Measurements from ENCODE around the gene HOXD3.

HOXD3 gene

DNA sequence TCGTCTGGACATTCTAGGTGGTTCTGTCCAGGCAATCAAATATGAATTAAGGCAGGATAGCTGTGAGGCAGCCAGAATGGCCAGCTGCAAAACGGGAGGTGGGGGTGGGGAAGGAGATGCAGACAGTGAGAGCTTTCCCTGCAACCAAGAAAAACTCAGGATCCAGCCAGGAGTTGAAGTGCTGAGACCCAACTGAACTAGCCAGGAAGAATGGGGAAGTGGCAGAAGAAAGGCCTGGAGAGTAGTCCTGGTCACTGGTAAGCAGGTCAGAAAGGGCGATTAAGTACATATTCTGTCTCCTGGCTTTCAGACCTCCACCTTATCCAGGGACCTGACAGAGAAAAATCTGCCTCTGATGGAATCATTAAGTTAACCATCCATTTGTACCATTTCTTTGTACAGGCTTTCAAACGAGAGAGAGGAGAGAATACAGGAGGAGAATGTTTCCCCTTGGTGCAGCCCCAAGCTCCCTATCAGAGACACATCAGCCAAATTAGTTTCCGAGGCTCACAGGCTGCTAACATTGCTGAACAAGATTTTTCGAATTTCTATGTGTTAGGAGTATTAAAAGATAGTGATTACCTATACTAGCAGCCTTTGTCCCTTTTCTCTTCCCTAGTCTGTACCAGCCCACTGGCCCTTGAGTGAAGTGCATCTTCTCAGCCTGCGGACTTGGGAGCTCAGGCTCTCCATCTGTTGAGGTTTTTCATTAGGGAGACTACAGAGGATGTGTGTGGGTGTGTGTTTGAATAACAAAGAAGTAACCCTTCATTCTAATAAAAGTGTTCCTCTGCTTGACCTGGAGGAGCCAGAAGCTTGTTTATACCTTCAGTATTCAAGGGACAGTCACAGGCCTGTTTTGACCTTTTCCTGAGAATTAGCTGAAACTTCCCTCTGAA, 18.9 kb downstream of the HOXD3 start:
- no peaks in the 10 kb centered on the region for H3K36me3 ChIP-seq (ENCODE audit: insufficient read depth, low read length)
- H3K9ac ChIP-seq (ENCODE audit: low read depth, low read length) = no peak overlapping the region
- H3K4me1 ChIP-seq (ENCODE audit: insufficient read depth, low read length) = no peaks in the 10 kb centered on the region
- no peaks in the 10 kb centered on the region for H3K9me3 ChIP-seq (ENCODE audit: control insufficient read depth, insufficient read depth, low read length)

DNA sequence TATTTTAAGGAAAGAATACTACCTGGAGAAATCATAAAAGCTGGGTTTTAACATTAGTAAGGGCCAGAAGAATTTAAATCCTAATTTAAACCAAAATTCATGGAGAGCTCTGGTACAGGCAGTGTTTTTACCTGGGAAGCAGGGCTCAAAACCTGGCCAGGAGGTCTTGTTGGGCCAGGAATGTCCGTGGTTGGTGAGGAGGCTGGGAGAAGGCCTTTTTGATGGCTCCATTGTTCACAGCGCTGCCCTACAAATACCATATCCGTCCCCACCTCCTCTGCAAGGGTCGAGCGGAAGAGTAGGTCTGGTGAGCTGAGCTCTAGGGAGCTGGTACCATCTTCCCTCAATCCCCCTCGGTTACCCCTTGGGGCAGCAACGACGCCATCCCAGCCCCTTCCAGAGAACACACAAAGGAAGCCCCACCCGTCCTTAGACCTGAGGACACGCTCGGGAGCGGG, 20.5 kb downstream of the HOXD3 start:
- H3K36me3 ChIP-seq (ENCODE audit: insufficient read depth, low read length) = no peaks in the 10 kb centered on the region
- no peaks in the 10 kb centered on the region for H3K4me1 ChIP-seq (ENCODE audit: insufficient read depth, low read length)
- H3K9me3 ChIP-seq (ENCODE audit: control insufficient read depth, insufficient read depth, low read length) = no peaks in the 10 kb centered on the region
- peak overlapping the region; percentile 61; the same call in 1 of the 2 replicates for H3K9ac ChIP-seq (ENCODE audit: low read depth, low read length)

- H3K9me3 ChIP-seq (ENCODE audit: control insufficient read depth, insufficient read depth, low read length) = no peaks in the 10 kb centered on the region
- no peaks in the 10 kb centered on the region for H3K4me1 ChIP-seq (ENCODE audit: insufficient read depth, low read length)
- no peaks in the 10 kb centered on the region for H3K36me3 ChIP-seq (ENCODE audit: insufficient read depth, low read length)
- H3K9ac ChIP-seq (ENCODE audit: low read depth, low read length) = peak overlapping the region; percentile 61; the same call in 1 of the 2 replicates
Measured at GRCh38 chr2:176178038-176178756, 21.1 kb downstream of the HOXD3 start.

GRCh38 chr2:176178757-176179295, 21.7 kb downstream of the HOXD3 start:
- H3K4me1 ChIP-seq (ENCODE audit: insufficient read depth, low read length) = no peaks in the 10 kb centered on the region
- H3K9me3 ChIP-seq (ENCODE audit: control insufficient read depth, insufficient read depth, low read length) = no peaks in the 10 kb centered on the region
- no peak overlapping the region for H3K9ac ChIP-seq (ENCODE audit: low read depth, low read length)
- H3K36me3 ChIP-seq (ENCODE audit: insufficient read depth, low read length) = no peaks in the 10 kb centered on the region

GRCh38 chr2:176181551-176181950, 24.4 kb downstream of the HOXD3 start:
- Histone ChIP-seq H3K36me3 (ENCODE audit: insufficient read depth, low read length) (no peaks in the 10 kb centered on the region), H3K4me1 (ENCODE audit: insufficient read depth, low read length) (no peaks in the 10 kb centered on the region; the same call in 1 of the 2 replicates), H3K9me3 (ENCODE audit: control insufficient read depth, insufficient read depth, low read length) (no peaks in the 10 kb centered on the region), H3K9ac (ENCODE audit: low read depth, low read length) (no peak overlapping the region)

DNA sequence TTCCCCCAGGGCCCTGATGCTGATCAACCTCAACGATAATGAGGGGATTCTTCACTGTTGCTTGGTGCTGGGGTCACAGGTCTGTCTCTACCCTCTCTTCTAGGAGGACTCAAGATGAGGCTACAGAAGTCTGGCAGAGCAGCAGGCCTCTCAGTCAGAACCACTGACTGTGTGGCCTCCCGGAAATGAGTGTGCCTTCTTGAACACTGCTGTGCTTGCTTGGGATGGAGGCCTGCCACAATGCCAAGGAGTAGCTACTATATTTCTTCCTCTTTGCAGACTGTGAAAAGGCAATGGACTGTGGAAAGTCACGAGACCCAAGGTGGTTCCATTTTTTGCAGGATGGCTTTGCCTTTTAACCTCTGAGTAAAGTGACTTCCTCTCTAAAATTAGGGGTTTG, 25.6 kb downstream of the HOXD3 start:
- no peaks in the 10 kb centered on the region for H3K36me3 ChIP-seq (ENCODE audit: insufficient read depth, low read length)
- H3K9ac ChIP-seq (ENCODE audit: low read depth, low read length) = no peak overlapping the region
- H3K9me3 ChIP-seq (ENCODE audit: control insufficient read depth, insufficient read depth, low read length) = no peaks in the 10 kb centered on the region
- no peaks in the 10 kb centered on the region; the same call in 1 of the 2 replicates for H3K4me1 ChIP-seq (ENCODE audit: insufficient read depth, low read length)

DNA sequence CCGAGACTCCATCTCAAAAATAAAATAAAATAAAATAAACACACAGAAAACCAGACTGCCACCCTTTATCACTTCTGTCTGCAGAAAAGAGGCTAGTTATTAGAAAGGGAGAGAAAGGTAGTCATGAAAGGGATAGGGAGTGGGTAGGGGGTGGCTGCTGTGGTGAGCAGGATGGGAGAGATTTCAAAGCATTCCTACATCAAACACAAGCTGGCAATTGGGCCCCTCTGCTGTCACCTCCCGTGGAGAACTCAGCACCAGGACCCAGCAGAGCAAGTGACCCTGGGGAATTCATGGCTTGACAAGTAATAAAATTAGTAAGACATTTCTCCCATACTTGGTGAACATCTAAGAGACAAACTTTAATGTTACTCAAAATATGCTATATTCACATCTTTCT, 27.6 kb downstream of the HOXD3 start:
- H3K4me1 ChIP-seq (ENCODE audit: insufficient read depth, low read length) = no peaks in the 10 kb centered on the region; the same call in 1 of the 2 replicates
- no peaks in the 10 kb centered on the region for H3K36me3 ChIP-seq (ENCODE audit: insufficient read depth, low read length)
- H3K9ac ChIP-seq (ENCODE audit: low read depth, low read length) = no peak overlapping the region
- H3K9me3 ChIP-seq (ENCODE audit: control insufficient read depth, insufficient read depth, low read length) = no peaks in the 10 kb centered on the region

DNA sequence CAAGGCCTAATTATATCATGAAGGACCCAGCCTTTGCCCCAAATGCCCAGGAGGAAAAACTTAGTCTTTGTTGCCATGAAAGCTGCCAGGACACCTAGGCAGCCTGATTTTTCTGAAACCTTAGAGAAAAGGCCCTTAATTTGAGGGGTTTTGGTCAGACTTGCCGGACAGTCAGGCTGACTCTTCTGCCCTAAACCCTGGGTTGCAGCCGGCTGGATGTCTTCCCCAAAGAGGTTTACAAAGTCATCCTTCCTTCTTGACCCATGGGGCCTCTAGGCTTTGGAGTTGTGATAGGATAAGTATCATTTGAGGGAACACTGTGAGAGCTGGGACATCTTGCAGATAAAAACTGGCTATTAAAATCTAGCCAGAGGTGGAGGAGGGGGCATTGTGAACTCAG, 28.9 kb downstream of the HOXD3 start:
- Histone ChIP-seq H3K4me1 (ENCODE audit: insufficient read depth, low read length) (no peaks in the 10 kb centered on the region; the same call in 1 of the 2 replicates), H3K9me3 (ENCODE audit: control insufficient read depth, insufficient read depth, low read length) (no peaks in the 10 kb centered on the region), H3K36me3 (ENCODE audit: insufficient read depth, low read length) (no peaks in the 10 kb centered on the region), H3K9ac (ENCODE audit: low read depth, low read length) (no peak overlapping the region)

DNA sequence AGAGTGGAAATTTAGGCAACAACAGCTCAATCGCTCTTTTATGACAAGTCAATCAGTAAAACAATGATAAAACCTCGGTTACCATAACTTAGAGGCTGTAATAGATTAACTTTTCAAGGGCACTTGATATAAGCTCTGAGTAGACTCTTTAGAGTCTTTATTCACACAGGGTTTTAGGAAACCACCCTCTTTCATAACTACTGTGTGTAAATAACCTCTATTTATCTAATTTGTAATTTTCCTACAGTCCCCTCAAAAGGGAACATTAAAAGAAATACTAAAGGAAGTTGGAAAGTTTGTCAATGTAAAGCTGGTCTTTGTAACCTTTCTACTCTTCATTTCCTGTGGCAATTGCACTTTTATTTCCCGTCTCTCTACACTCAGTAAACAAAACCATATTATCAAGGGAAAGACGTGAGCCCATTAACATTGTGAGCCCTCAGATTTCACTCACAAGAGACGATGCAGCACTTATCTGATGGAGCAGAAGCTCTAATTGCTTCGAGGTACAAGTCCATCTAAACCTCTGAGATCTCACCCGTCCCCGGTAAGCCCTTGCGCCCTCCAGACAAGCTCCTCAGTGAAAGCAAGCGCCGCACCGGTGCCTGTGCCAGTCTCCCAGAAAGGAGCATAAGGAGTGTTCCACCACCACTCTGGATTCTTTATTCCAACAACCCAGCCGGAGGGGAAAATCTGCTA, 30.2 kb downstream of the HOXD3 start:
- peak overlapping the region; percentile 51; the same call in 1 of the 2 replicates for H3K9ac ChIP-seq (ENCODE audit: low read depth, low read length)
- no peaks in the 10 kb centered on the region for H3K9me3 ChIP-seq (ENCODE audit: control insufficient read depth, insufficient read depth, low read length)
- H3K4me1 ChIP-seq (ENCODE audit: insufficient read depth, low read length) = peaks cover 12% of the 10 kb centered on the region; the same call in 1 of the 2 replicates
- no peaks in the 10 kb centered on the region for H3K36me3 ChIP-seq (ENCODE audit: insufficient read depth, low read length)

DNA sequence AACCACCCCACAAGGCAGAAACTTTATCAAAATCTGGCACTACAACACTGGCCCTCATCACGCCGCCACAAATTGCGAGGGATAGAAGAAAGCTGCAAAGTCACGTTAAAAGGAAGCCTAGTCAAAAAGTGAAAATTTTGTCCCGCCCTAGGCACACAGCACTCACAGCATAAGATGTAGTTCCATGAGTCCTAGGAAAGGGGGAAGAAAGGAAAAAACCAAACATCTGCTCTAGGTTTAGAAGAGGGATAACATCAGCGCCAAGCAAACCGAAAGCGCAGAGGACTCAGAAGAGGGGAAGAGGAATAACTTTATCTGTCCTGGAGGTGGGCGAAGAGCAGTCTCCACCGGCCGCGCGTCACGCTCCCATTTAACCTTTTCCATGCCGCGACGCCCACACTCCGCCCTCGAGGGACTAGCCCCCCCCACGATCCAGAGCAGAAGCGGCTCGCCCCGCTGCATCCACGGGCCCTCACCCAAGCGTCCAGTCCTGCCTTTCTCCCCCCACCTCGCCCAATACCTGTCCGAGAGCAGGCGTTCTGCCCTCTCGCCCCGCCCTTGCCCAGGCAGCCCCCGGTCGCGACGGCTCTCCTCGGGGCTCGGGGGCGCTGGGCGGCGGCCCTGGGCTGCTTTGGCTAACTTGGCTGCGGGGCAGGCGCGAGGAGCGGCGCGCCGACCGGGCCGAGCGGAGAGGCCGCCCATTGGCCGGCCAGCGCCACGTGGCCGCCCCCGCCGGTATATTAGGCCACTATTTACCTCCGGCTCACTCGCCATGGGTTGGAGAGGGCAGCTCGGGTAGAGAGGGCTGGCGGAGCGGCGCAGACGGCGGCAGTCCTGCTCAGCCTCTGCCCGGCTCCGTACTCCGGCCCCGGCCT, 31.0 kb downstream of the HOXD3 start, which contains the start of gene HOXD1:
TSS of gene HOXD1 (plus strand) at position 770 of the 875 bp plus-strand sequence. CDS start 134 bp downstream, outside the sequence.
- Histone ChIP-seq H3K9me3 (ENCODE audit: control insufficient read depth, insufficient read depth, low read length) (no peaks in the 10 kb centered on the region), H3K9ac (ENCODE audit: low read depth, low read length) (peak within 1 kb of the TSS; percentile 51; the same call in 1 of the 2 replicates), H3K4me1 (ENCODE audit: insufficient read depth, low read length) (peaks cover 20% of the 10 kb centered on the region; the same call in 1 of the 2 replicates), H3K36me3 (ENCODE audit: insufficient read depth, low read length) (no peaks in the 10 kb centered on the region)

DNA sequence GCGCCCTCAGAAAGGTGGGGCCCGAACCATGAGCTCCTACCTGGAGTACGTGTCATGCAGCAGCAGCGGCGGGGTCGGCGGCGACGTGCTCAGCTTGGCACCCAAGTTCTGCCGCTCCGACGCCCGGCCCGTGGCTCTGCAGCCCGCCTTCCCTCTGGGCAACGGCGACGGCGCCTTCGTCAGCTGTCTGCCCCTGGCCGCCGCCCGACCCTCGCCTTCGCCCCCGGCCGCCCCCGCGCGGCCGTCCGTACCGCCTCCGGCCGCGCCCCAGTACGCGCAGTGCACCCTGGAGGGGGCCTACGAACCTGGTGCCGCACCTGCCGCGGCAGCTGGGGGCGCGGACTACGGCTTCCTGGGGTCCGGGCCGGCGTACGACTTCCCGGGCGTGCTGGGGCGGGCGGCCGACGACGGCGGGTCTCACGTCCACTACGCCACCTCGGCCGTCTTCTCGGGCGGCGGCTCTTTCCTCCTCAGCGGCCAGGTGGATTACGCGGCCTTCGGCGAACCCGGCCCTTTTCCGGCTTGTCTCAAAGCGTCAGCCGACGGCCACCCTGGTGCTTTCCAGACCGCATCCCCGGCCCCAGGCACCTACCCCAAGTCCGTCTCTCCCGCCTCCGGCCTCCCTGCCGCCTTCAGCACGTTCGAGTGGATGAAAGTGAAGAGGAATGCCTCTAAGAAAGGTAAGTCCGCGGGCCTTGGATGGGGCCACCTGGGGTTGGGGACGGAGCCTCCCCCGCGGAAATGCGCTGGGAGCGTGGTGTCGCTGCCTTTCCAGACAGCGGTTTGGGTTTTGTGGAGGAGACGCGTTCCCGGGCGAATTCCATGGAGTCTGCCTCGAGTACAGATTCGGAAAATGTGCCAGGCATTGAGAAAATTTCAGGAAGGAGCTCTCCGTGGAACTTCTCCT, 31.9 kb downstream of the HOXD3 start:
- Histone ChIP-seq H3K4me1 (ENCODE audit: insufficient read depth, low read length) (peaks cover 23% of the 10 kb centered on the region; the same call in 1 of the 2 replicates), H3K36me3 (ENCODE audit: insufficient read depth, low read length) (no peaks in the 10 kb centered on the region), H3K9me3 (ENCODE audit: control insufficient read depth, insufficient read depth, low read length) (no peaks in the 10 kb centered on the region), H3K9ac (ENCODE audit: low read depth, low read length) (peak overlapping the region; percentile 51; the same call in 1 of the 2 replicates)

Data from ES-I3 (cell line).